Measurements from ENCODE around the gene OSBPL3.

Gene OSBPL3

GRCh38 chr7:24767878-24768569 is 212.0 kb downstream of the OSBPL3 start:
- no peak overlapping the region for H3K4me3 ChIP-seq (ENCODE audit: low read depth, low read length)

GRCh38 chr7:24764972-24765744 is 214.8 kb downstream of the OSBPL3 start:
- H3K4me3 ChIP-seq (ENCODE audit: low read depth, low read length): no peak overlapping the region

- H3K4me3 ChIP-seq (ENCODE audit: low read depth, low read length): no peak overlapping the region
Measured at GRCh38 chr7:24764011-24764410, 216.0 kb downstream of the OSBPL3 start.

- H3K4me3 ChIP-seq (ENCODE audit: low read depth, low read length): no peak overlapping the region
Measured at GRCh38 chr7:24763303-24763901, 216.6 kb downstream of the OSBPL3 start.

GRCh38 chr7:24762771-24763170 is 217.2 kb downstream of the OSBPL3 start:
- H3K4me3 ChIP-seq (ENCODE audit: low read depth, low read length): no peak overlapping the region

GRCh38 chr7:24760968-24761367 is 219.0 kb downstream of the OSBPL3 start:
- no peak overlapping the region for H3K4me3 ChIP-seq (ENCODE audit: low read depth, low read length)

- H3K4me3 ChIP-seq (ENCODE audit: low read depth, low read length): peak within 1 kb of the TSS; percentile 63
Measured at GRCh38 chr7:24757353-24758275, 222.4 kb downstream of the OSBPL3 start, which contains the start of gene GSDME. TSS of gene GSDME (minus strand) at chr7:24757464. CDS start at chr7:24749774, 7,690 bp downstream.

- peak overlapping the region; percentile 63 for H3K4me3 ChIP-seq (ENCODE audit: low read depth, low read length)
Measured at GRCh38 chr7:24756545-24757352, 223.2 kb downstream of the OSBPL3 start.

- H3K4me3 ChIP-seq (ENCODE audit: low read depth, low read length): peak overlapping the region; percentile 63
Measured at GRCh38 chr7:24755541-24756407, 224.2 kb downstream of the OSBPL3 start.

GRCh38 chr7:24754906-24755506 is 225.0 kb downstream of the OSBPL3 start:
- no peak overlapping the region for H3K4me3 ChIP-seq (ENCODE audit: low read depth, low read length)

GRCh38 chr7:24752073-24752800 is 227.7 kb downstream of the OSBPL3 start:
- no peak overlapping the region for H3K4me3 ChIP-seq (ENCODE audit: low read depth, low read length)

- H3K4me3 ChIP-seq (ENCODE audit: low read depth, low read length): no peak overlapping the region
Measured at GRCh38 chr7:24751484-24751883, 228.5 kb downstream of the OSBPL3 start.

GRCh38 chr7:24750441-24751055 is 229.4 kb downstream of the OSBPL3 start:
- no peak overlapping the region for H3K4me3 ChIP-seq (ENCODE audit: low read depth, low read length)

- no peak overlapping the region for H3K4me3 ChIP-seq (ENCODE audit: low read depth, low read length)
Measured at GRCh38 chr7:24748521-24748920, 231.5 kb downstream of the OSBPL3 start.

All from iPS-11a (cell line).